GM19467 (cell line): ENCODE data around the gene AVPI1.

Experiments
- ATAC-seq: cut with Tn5 transposase; IDR thresholded peaks from one replicate; pipeline ENCODE4 v1.9.1; 2021; ENCODE audit warnings: mild to moderate bottlenecking, moderate library complexity; ENCODE audit not compliant: unreplicated experiment

AVPI1 gene

GRCh38 chr10:97686962-97687784 lies at the start of gene AVPI1:
Gene AVPI1 (minus strand): TSS chr10:97687241. CDS start chr10:97679905, 7,336 bp downstream.
- ATAC-seq: peak; percentile 94

- ATAC-seq: peak; percentile 36
Observed at GRCh38 chr10:97736403-97736901, 49.4 kb upstream of the AVPI1 start.

- no peak for ATAC-seq
Observed at GRCh38 chr10:97734021-97734420, 47.0 kb upstream of the AVPI1 start.

GRCh38 chr10:97733256-97733655 lies 46.2 kb upstream of the AVPI1 start:
- no peak for ATAC-seq

GRCh38 chr10:97732052-97732359 lies 45.0 kb upstream of the AVPI1 start:
- no peak for ATAC-seq

GRCh38 chr10:97731346-97732051 lies 44.5 kb upstream of the AVPI1 start:
- ATAC-seq: no peak

- ATAC-seq: no peak
Observed at GRCh38 chr10:97729014-97729413, 42.0 kb upstream of the AVPI1 start.

- no peak for ATAC-seq
Observed at GRCh38 chr10:97726636-97727178, 39.7 kb upstream of the AVPI1 start.

GRCh38 chr10:97724341-97724941 lies 37.4 kb upstream of the AVPI1 start:
- no peak for ATAC-seq

GRCh38 chr10:97723001-97723400 lies 36.0 kb upstream of the AVPI1 start:
- no peak for ATAC-seq

- ATAC-seq: no peak
Observed at GRCh38 chr10:97721871-97722780, 35.1 kb upstream of the AVPI1 start.

- no peak for ATAC-seq
Observed at GRCh38 chr10:97719602-97720001, 32.6 kb upstream of the AVPI1 start.

- no peak for ATAC-seq
Observed at GRCh38 chr10:97718659-97719142, 31.7 kb upstream of the AVPI1 start.

GRCh38 chr10:97718178-97718577 lies 31.1 kb upstream of the AVPI1 start:
- ATAC-seq: no peak

GRCh38 chr10:97717627-97718026 lies 30.6 kb upstream of the AVPI1 start:
- no peak for ATAC-seq

- no peak for ATAC-seq
Observed at GRCh38 chr10:97715259-97715874, 28.3 kb upstream of the AVPI1 start.

- peak; percentile 26 for ATAC-seq
Observed at GRCh38 chr10:97714401-97715258, 27.6 kb upstream of the AVPI1 start.

GRCh38 chr10:97713826-97714400 lies 26.9 kb upstream of the AVPI1 start:
- peak; percentile 79 for ATAC-seq
